DOHH2 (cell line): Measurements from ENCODE around the gene NPNT.

ENCODE experiments used
- H3F3A ChIP-seq: fragments of 200-600 bp; sonication (generic), shearing (Covaris generic); 2 replicates; pipeline ENCODE4 v1.6.0; 2016; ENCODE audit warnings: antibody characterized with exemption, mild to moderate bottlenecking; ENCODE audit not compliant: control insufficient read depth, insufficient read depth
- H3K27ac ChIP-seq: fragments of 200-600 bp; sonication (generic); 2 replicates; pipeline ENCODE4 v1.5.1; 2014; ENCODE audit warnings: low read depth, mild to moderate bottlenecking, low read length, moderate library complexity
- H3K27me3 ChIP-seq: fragments of 200-600 bp; sonication (generic); 2 replicates; pipeline ENCODE4 v1.6.1; 2014; ENCODE audit warnings: mild to moderate bottlenecking, low read length, mixed read lengths; ENCODE audit not compliant: control insufficient read depth
- H3K36me3 ChIP-seq: fragments of 200-600 bp; sonication (generic); 2 replicates; pipeline ENCODE4 v1.6.1; 2014; ENCODE audit warnings: mild to moderate bottlenecking, low read length, moderate library complexity, mixed read lengths; ENCODE audit not compliant: control insufficient read depth
- H3K4me1 ChIP-seq: fragments of 200-600 bp; sonication (generic); 2 replicates; pipeline ENCODE4 v1.6.1; 2014; ENCODE audit warnings: mild to moderate bottlenecking, low read length, mixed read lengths; ENCODE audit not compliant: control insufficient read depth
- H3K4me2 ChIP-seq: fragments of 200-600 bp; sonication (generic); 2 replicates; pipeline ENCODE4 v1.6.0; 2014; ENCODE audit warnings: mild to moderate bottlenecking, low read length, moderate library complexity
- H3K4me3 ChIP-seq: fragments of 200-600 bp; sonication (generic); 2 replicates; pipeline ENCODE4 v1.5.1; 2014; ENCODE audit warnings: mild to moderate bottlenecking, low read length, mixed read lengths
- H3K79me2 ChIP-seq: fragments of 200-600 bp; sonication (generic); 2 replicates; pipeline ENCODE4 v1.6.1; 2014; ENCODE audit warnings: mild to moderate bottlenecking, low read length, mixed read lengths; ENCODE audit not compliant: control insufficient read depth
- H3K9me2 ChIP-seq: fragments of 200-600 bp; sonication (generic); replicated peaks from 2 replicates; pipeline ENCODE4 v1.6.1; 2014; ENCODE audit warnings: mild to moderate bottlenecking, low read length, mixed read lengths; ENCODE audit not compliant: control insufficient read depth
- H3K9me3 ChIP-seq: fragments of 200-600 bp; sonication (generic); 2 replicates; pipeline ENCODE4 v1.6.1; 2014; ENCODE audit warnings: antibody characterized with exemption, low read length, mixed read lengths; ENCODE audit not compliant: control insufficient read depth, insufficient read depth
- H4K20me1 ChIP-seq: fragments of 200-600 bp; sonication (generic); 2 replicates; pipeline ENCODE4 v1.6.0; 2014; ENCODE audit warnings: low read depth, mild to moderate bottlenecking, antibody characterized with exemption, low read length, moderate library complexity; ENCODE audit not compliant: control insufficient read depth, insufficient read depth
- CTCF ChIP-seq: fragments of 200-600 bp; sonication (generic); IDR thresholded peaks from one replicate; pipeline ENCODE4 v1.5.1; 2014; ENCODE audit warnings: antibody characterized with exemption, mild to moderate bottlenecking, low read depth, low read length; ENCODE audit not compliant: poor library complexity, severe bottlenecking
- EZH2phosphoT487 ChIP-seq: fragments of 200-600 bp; sonication (generic); IDR thresholded peaks from 2 replicates; pipeline ENCODE4 v1.6.1; 2017; ENCODE audit warnings: borderline replicate concordance, mild to moderate bottlenecking, antibody characterized with exemption, low read length, moderate library complexity, mixed read lengths

NPNT gene

DNA sequence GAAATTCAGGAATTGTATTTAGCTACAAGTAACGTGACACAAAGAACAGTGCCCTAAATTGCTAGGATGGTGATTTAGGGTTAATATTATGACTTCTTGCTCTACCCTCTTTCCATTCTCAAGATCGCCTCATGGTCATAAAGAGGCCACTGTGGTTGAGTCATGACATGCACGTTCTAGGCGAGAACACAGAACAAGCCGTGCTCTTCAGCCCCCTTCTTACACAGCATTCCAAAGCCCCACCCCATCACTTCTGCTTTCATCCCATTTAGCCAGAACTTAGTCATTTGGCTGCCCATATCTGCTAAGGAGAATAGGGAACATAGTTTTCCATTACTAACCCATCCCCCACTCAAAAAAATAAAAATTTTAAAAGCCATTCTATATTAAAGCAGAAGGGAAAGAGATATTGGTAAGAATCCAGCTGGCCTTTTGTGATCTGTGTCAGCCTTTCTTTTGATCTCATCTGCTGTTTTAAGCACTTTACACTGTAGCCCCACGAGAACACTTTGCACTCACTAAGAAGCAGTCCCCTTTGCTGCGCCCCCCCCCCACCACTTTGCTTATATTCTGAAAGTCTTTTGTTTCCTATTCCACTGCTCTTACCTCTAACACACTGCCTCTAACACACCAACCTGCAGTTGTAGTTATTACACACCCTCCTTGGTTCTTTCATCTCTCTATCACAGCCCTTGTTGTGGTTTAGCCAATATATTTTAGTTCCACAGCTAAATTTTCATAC is 28.4 kb downstream of the NPNT start:
- Histone ChIP-seq H3K4me1 (no peaks in the 10 kb centered on the region), H3K4me3 (no peak overlapping the region), H3K79me2 (no peaks in the 10 kb centered on the region), H3K36me3 (no peaks in the 10 kb centered on the region), H3K9me2 (no peaks in the 10 kb centered on the region), H3K4me2 (no peak overlapping the region), H3K27ac (no peak overlapping the region), H3K9me3 (no peaks in the 10 kb centered on the region), H3F3A (no peaks in the 10 kb centered on the region), H3K27me3 (no peaks in the 10 kb centered on the region), H4K20me1 (no peaks in the 10 kb centered on the region)
- no peak for TF ChIP-seq EZH2phosphoT487
- TF ChIP-seq CTCF = no peak

DNA sequence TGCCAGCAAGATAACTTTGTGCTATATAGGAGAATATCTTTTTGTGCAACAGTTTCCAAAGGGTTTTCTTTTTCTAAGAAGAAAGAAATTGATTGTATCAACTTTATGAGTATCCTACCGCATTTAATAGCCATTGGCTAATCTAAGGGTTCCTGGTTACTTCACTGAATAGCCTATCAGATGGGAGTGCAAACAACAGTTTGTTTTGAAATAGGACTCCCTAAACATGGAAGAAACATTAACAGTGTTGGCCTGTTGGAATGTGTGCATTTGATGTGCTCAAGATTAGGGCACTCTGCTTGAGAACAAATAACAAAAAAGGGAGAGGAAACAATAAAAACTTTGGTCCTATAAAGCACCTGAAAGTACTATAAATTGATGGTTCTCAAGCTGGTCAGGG is 29.1 kb downstream of the NPNT start:
- TF ChIP-seq EZH2phosphoT487 (no peak), CTCF (no peak)

GRCh38 chr4:105930698-105931097 is 35.4 kb downstream of the NPNT start:
- Histone ChIP-seq H3K4me2 (no peak overlapping the region), H3F3A (no peaks in the 10 kb centered on the region), H3K79me2 (no peaks in the 10 kb centered on the region), H3K27ac (no peak overlapping the region), H4K20me1 (no peaks in the 10 kb centered on the region), H3K4me3 (no peak overlapping the region), H3K36me3 (no peaks in the 10 kb centered on the region), H3K9me2 (no peaks in the 10 kb centered on the region), H3K27me3 (no peaks in the 10 kb centered on the region), H3K4me1 (peaks cover 5% of the 10 kb centered on the region), H3K9me3 (no peaks in the 10 kb centered on the region)
- TF ChIP-seq CTCF (no peak), EZH2phosphoT487 (no peak)

More for the DNA sequence above, 29.1 kb downstream of the NPNT start:
- H3K4me1 ChIP-seq = no peaks in the 10 kb centered on the region
- no peaks in the 10 kb centered on the region for H4K20me1 ChIP-seq
- H3K27me3 ChIP-seq = no peaks in the 10 kb centered on the region
- H3K4me2 ChIP-seq = no peak overlapping the region
- H3K9me2 ChIP-seq = no peaks in the 10 kb centered on the region
- H3K4me3 ChIP-seq = no peak overlapping the region
- H3K36me3 ChIP-seq = no peaks in the 10 kb centered on the region
- no peaks in the 10 kb centered on the region for H3K9me3 ChIP-seq
- no peak overlapping the region for H3K27ac ChIP-seq
- no peaks in the 10 kb centered on the region for H3K79me2 ChIP-seq
- H3F3A ChIP-seq = no peaks in the 10 kb centered on the region
